Stimulated activated CD8-positive, alpha-beta memory T cell treated with anti-CD3 and anti-CD28 coated beads, Interleukin-15, amount 100 ng/mL, for 4 hours (primary cell): Measurements from ENCODE around the gene COL1A2.

ENCODE experiments used
- DNase-seq, 2 donors: peaks; one replicate each; pipeline ENCODE4 v3.0.0-alpha.2; 2020; ENCODE audit warnings: low read depth in 2 of 2

The COL1A2 gene

DNA sequence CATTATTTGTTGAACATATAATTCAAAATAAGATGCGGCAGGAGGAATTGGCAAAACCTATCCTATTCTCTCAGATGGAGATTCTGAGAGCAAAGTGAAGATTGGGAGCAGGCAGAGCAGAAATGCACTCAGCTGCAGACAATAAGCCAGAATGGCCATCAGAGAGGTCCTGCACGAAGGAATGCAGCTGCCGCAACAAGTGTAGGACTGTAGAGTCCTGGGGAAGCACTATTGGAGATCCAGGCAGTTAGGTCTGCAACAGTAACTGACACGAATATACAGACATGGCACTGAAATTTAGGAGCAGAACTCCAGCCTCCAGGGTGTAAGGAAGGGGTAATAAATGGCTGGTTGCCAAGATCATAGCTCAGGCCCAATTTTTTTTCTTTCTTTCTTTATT lies 10.4 kb upstream of the COL1A2 start:
- no peak for DNase-seq

- DNase-seq: no peak
Measured at GRCh38 chr7:94386416-94386815, 8.3 kb upstream of the COL1A2 start.

GRCh38 chr7:94388540-94388939 lies 6.2 kb upstream of the COL1A2 start:
- no peak for DNase-seq

DNA sequence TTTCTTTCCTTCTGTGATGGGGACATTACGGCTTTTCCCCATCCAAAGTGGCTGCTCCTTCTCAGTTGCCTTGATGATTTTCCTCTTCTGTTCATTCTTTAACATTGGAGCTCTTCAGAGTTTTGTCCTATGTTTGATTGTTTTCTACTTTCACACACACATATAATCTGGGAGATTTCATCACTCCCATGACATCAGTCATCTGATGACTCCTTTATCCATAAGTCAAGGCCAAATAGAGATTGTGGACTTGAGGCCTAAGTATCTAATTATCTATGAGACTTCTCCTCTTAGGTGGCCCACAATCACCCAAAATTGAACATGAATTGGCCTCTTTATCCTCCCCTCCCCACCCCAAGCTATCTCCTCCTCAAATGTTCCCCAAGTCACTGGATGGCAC lies 5.3 kb upstream of the COL1A2 start:
- no peak for DNase-seq

DNA sequence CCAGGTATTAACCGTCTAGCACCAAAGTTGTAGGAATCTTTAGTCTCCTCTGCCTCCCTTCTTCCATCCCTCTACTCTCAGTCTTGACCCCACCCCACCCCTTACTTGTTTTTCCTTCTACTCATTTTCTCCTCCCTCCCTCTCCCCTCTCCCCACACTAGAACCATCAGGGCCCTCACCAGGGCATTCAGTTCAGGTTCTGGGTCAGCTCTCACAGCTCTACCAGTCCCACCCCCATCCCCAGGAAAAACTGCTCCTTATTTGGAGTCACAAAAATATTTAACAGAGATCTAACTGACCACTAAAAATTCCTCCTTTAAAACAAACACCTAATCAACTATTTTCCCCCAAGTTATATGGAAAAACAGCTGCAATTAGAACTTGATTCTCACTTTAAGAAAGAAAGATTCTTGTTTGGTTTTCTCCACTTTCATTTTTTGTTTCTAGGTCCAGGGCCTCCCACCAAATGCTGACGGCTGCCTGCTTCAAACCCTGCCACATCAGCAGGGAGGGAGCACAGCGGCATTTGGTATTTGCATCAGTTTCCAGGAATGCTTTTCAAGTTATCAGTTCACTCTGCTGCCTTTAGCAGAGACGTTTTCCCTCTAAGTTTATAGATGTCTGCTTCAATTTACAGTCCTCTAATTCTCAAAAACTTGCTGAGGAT lies 2.8 kb upstream of the COL1A2 start:
- no peak for DNase-seq

GRCh38 chr7:94392393-94392786 lies 2.3 kb upstream of the COL1A2 start:
- no peak for DNase-seq

- DNase-seq: no peak
Measured at GRCh38 chr7:94393246-94394108, 1.2 kb upstream of the COL1A2 start.

- no peak for DNase-seq
Measured at GRCh38 chr7:94394109-94394436, 622 bp upstream of the COL1A2 start.

DNA sequence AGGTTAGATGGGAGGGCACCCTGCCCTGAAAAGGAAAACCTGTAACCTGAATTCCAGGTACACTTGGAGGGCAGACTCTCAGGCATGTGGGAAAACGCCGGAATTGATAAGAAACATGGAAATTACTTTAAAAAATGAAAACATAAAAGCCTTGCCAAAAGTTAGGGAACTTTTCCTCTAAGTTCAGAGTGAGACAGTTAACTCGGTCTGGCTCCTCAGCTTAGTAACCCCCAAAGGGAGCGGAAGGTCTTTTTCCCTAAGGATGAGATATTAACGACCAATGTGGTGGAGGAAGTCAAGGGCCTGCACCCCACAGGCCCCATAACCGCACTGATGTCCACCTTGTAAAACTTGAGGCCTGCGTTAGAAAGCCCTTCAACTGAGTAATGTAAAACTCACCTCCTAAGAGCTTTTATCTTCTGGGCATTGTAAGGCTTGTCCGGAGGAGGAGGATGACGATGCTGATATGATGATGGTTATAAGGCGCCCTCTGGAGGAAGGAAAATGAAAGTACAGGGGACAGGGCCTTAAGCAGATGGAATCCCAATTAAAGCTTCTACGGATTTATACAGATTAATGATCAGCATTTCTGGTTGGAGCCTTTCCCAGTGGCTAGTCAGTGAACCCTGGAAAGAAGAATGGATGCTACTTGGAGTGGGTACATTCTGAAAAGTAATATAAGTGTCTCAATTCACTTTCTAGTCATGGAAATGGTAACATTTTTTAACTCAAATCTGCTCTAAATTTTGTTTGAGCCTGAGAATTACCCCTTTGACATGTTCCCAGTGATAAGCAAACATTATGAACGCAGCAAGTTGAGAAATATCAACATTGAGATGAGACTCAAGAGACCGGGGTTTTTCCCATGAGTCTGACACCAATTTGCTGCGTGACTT lies 694 bp downstream of the COL1A2 start:
- no peak for DNase-seq

GRCh38 chr7:94396037-94396431 lies 1.3 kb downstream of the COL1A2 start:
- DNase-seq: no peak

- DNase-seq: no peak
Measured at GRCh38 chr7:94396596-94396995, 1.9 kb downstream of the COL1A2 start.

DNA sequence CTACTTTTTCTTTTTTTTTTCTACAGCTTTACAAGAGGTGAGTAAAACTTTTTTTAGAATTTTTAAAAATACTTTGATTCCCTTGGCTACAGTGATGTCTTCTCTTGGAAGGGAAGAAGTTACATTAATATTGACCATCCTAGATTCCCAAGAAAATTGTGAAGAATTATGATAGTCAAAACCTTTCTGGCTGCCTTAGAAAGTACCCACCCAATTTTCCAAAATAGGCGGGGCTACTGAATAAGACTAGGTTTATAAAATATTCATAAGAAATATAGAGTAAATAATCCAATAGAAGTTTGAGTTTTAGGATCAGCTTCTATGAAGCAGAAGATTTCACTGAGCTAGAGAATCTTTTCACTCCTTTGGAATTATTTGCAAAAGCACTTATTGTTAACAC lies 3.0 kb downstream of the COL1A2 start:
- no peak for DNase-seq

- no peak for DNase-seq
Measured at GRCh38 chr7:94398841-94399240, 4.1 kb downstream of the COL1A2 start.

GRCh38 chr7:94400022-94400421 lies 5.3 kb downstream of the COL1A2 start:
- DNase-seq: no peak

GRCh38 chr7:94400643-94401427 lies 6.1 kb downstream of the COL1A2 start:
- no peak for DNase-seq

DNA sequence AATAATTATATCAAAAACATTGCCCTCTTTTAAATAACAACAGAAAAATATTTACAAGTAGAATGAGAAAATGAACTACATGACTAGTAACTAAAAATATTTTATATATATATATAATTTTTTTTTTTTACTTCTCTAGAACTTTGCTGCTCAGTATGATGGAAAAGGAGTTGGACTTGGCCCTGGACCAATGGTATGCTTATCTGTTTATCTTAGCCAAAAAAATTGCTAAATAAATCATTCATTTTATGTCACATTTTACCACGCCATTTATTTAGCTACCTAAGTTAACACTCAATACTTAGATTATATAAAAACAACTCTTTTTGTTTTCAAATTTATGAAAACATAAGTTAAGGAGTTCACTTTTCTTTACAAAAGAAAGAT lies 6.7 kb downstream of the COL1A2 start:
- DNase-seq: no peak

GRCh38 chr7:94403546-94403945 lies 8.9 kb downstream of the COL1A2 start:
- no peak for DNase-seq

DNA sequence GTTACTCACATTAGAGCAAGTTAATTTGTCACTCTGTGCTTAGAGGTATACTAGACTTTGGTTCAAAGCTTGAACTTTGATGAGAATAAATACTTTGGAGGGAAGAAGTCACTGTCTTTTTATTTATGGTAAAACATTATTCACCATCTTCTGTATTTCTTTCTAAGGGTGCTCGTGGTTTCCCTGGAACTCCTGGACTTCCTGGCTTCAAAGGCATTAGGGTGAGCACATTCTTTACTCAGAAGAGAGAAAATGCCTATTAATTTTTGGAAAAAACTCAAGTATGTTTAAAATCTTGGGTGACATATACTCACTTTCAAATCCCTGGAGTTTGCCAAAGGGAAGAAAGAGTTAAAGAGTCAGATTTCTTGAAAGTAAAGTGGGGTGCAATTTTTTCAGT lies 10.8 kb downstream of the COL1A2 start:
- no peak for DNase-seq

DNA sequence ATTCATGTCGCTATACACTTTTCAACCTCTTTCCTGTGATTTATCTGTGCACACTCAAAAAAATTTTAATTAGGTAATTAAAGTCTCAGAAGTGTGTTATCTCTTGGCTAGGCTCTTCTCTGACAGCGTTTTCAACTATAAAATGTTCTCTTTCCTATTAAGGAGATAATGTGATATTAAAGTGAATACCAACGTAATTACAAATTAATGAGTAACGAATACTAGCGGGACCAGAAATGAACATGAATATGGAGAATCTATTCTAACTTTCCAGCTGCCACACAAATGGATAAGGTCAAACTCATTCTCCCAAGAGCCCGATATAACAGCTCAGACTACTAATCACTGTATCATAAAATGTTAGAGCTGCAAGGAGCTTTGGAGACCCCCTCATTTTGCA lies 12.0 kb downstream of the COL1A2 start:
- no peak for DNase-seq

GRCh38 chr7:94409200-94409948 lies 14.7 kb downstream of the COL1A2 start:
- DNase-seq: no peak
